Esophagus mucosa (tissue), 1 donor: ENCODE measurements around the gene ZNF532. TPM values are rescaled to one million over a fixed set of nuclear protein-coding genes. Genes with fewer than 3 reads are reported as not detected.
"Not testable (repeated sequence)": the region's sequence is repeated elsewhere in the genome, so short reads cannot be mapped to it uniquely, and the experiment has no call there.

Experiments used
- ATAC-seq: fragments of 200-7000 bp; cut with Tn5 transposase; one replicate; pipeline ENCODE4 v1.9.1; 2020
- total RNA-seq: library from RNA; stranded (reverse); gene quantifications from one replicate; pipeline ENCODE4 v1.2.4, GENCODE V29; 2023
- donor health status: DM: yes; HTN: yes; CAD: no.

ZNF532 gene
- total RNA-seq, 1 donor from 2014 or later = 28.3 TPM

DNA sequence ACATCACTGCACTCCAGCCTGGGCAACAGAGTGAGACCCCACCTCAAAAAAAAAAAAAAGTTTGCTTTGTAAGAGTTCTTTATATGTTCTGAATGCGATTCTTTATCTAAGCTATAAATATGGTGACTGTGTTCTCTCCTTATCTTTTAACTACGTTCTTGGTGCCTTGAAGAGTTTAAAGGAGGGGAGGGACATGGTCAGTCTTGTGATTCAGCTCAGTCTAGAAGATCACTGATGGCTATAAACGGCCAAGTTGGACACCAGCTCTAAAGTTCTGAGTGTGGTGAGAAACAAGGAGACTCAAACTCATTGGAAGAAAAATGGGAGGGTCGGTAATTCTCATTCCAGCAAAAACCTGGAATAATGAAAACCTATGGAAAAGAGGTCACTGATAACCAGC, 146.6 kb downstream of the ZNF532 start:
- ATAC-seq = no peak

GRCh38 chr18:59011786-59012185, 147.1 kb downstream of the ZNF532 start:
- ATAC-seq = no peak

DNA sequence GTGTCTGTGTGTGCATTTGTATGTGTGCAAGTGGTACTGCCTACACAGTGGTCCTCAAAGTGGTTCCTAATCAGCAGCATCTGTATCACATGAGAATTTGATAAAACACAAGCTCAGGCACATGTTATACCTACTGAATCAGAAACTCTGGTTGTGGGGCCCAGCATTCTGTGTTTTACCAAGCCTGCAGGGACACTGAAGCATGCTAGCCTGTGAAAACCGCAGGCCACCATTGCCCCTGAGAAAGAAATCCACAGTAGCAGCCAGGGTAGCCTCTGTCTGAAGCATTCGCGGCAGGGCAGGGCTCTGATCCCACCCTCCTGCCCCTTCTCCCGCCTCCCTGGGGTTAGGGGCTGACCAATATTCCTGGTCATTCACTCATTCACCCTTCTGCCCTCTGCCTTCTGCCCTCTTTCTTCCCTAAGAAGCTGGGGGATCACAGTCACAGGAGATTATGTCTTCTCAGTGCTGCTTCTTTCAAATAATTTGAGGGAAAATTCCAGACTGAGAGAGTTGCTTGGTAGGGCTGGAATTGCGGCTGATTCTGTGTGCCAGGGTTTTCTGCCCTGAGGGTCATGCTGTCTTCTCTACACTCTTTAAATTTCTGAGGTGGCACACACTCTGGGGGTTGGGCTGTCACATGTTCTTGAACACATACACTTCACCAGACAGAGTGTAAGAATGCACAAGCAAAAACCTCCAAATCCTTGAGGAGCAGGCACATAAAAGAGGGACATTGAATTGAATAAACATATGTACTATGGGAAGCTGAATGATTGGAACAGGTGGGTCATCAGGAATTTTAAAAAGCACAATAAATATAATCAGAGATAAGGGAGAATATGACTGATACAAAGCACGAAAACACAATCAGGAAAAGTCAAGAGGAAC, 148.4 kb downstream of the ZNF532 start:
- no peak for ATAC-seq

- no peak for ATAC-seq
These were observed 149.1 kb downstream of the ZNF532 start for GRCh38 chr18:59013744-59014143.

DNA sequence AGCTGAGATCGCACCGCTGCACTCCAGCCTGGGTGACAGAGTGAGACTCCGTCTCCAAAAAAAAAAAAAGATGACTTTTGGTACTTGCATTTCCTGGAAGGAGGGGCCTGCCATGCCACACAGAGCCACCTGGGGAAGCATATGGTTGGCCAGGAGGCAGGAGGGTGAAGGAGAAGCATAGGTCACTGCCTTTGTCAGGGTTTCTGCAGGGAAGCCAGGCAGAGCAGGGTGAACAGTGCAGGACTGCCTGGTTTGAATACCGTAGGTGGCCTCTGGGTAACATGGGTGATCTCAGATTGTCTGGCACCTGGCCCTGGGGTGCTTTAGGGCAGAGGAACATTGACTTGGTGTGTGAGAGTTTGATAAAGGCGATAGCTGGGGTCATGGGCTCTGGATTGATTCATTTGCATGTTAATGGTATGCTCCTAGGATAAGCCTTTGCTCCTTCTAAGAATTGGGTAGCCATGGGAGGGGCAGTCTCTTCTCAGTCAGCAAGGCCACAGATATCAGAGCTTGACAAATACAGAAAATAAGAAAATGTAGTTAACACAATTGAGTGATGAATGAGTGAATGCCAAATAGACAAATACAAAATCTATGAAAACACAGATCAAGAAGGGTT, 151.0 kb downstream of the ZNF532 start:
- ATAC-seq = peak; percentile 32

GRCh38 chr18:59021500-59021899, 156.8 kb downstream of the ZNF532 start:
- no peak for ATAC-seq

- ATAC-seq = no peak
These were observed 157.7 kb downstream of the ZNF532 start for GRCh38 chr18:59022167-59022945.

DNA sequence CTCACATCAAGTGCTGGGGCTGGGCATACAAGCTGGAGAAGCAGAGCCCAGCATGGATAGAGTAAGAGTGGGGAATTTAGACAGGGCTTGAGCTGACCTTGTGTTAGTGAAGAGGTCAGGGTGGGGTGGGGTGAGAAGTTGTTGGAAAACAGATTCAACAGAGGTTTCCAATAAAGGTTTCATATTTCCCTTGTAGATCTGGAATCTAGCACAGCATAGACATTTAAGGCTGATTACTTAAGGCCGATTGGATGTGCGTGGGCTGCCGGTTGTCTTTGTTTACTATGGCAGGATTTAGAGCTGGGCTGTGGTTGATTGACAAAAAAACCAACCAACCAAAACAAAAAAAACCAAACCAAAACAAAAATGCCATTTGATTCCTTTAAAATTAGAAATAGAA, 160.2 kb downstream of the ZNF532 start:
- no peak for ATAC-seq

GRCh38 chr18:59025532-59025931, 160.9 kb downstream of the ZNF532 start:
- not testable (repeated sequence) for ATAC-seq

- ATAC-seq = no peak
These were observed 161.7 kb downstream of the ZNF532 start for GRCh38 chr18:59026364-59026763.

DNA sequence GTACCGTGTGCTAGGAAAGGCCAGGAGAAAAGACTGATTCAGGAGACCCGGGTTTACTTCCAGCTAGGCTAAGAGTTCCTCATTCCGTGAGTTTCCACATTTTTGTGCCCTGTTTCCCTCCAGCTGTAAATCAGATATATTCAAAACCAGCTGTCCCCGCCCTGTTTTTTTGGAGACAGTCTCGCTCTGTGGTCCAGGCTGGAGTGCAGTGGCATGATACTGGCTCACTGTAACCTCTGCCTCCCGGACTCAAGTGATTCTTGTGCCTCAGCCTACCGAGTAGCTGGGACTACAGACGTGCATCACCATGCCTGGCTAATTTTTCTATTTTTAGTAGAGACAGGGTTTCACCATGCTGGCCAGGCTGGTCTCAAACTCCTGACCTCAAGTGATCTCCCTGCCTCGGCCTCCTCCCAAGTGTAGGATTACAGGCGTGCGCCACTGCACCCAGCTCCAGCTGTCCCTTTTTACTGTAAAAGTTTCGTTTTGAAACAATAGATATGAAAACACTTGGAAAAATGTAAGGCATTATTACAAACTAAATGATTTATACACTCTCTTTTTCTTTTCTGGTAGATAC, 162.2 kb downstream of the ZNF532 start:
- ATAC-seq = no peak

- no peak for ATAC-seq
These were observed 165.2 kb downstream of the ZNF532 start for GRCh38 chr18:59029663-59030429.

- no peak for ATAC-seq
These were observed 167.6 kb downstream of the ZNF532 start for GRCh38 chr18:59032308-59032707.

DNA sequence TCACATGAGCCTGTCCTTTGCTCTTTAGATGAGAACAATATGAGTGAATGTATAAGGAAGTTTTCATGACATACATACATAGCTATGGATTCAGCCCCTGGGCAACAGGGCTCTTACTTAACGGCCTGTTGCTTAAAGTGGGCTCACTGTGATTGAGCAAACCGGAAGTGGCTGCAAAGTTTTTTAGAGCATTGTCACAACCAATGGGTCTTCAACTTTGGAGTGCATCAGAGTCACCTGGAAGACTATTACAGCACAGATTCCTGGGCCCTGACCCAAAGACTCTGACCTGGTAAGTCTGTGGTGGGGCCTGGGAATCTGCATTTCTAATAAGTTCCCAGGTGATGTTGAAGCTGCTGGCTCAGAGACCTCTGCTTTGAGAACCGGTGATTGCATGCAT, 168.7 kb downstream of the ZNF532 start:
- no peak for ATAC-seq

DNA sequence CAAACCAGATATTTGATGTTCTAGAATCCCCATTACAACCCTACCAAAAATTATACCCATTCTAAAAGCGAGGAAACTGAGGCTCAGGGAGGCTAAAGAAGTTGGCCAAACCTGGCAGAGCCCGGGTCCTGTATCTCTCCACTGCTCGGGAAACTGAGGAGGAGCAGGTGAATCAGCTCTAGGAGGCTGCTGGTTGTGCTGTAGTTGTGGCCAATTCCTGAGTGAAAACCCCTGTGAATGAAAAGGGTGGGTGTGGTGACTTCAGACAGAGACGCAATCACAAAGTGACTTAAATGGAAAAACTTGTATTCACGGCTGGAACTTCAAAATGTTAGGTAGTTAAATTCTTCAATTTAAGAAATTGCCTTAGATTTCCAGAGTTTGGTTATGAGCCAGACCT, 169.3 kb downstream of the ZNF532 start:
- ATAC-seq = no peak

DNA sequence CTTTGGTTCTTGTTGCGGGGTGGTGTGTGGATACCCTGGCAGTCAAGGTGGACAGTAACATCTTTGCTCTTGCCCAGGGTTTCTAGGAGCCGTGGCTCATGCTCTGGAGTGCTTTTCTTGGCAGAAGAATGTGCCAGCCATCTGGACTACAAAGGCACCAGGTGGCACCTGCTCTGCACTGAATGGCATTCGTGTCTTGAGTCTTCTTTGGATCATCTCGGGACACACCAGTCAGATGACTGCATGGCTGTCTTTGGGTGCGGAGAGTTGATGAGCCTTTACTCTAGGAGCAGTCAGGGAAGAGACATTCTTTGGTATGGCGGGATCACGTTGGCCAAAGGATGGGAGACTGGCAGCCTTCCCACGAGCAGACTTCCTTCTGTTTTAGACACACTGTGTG, 170.9 kb downstream of the ZNF532 start:
- no peak for ATAC-seq

Other genes with a start within 250 kb of the ZNF532 start
- gene ALPK2, start 235.8 kb upstream of the ZNF532 start, total RNA-seq = 0.12 TPM
- 34.4 TPM for gene MALT1, start 193.4 kb upstream of the ZNF532 start, total RNA-seq